DOHH2 (cell line): ENCODE results near the gene RPS6KB2.

ENCODE experiments used
- EZH2phosphoT487 ChIP-seq: fragments of 200-600 bp; sonication (generic); IDR thresholded peaks from 2 replicates; pipeline ENCODE4 v1.6.1; 2017; ENCODE audit warnings: borderline replicate concordance, mild to moderate bottlenecking, antibody characterized with exemption, low read length, moderate library complexity, mixed read lengths
- TF ChIP-seq, protein P1 (sequence below): fragments of 200-600 bp; sonication (generic); IDR thresholded peaks from one replicate; pipeline ENCODE4 v1.5.1; 2014; ENCODE audit warnings: antibody characterized with exemption, mild to moderate bottlenecking, low read depth, low read length; ENCODE audit not compliant: poor library complexity, severe bottlenecking

DNA sequence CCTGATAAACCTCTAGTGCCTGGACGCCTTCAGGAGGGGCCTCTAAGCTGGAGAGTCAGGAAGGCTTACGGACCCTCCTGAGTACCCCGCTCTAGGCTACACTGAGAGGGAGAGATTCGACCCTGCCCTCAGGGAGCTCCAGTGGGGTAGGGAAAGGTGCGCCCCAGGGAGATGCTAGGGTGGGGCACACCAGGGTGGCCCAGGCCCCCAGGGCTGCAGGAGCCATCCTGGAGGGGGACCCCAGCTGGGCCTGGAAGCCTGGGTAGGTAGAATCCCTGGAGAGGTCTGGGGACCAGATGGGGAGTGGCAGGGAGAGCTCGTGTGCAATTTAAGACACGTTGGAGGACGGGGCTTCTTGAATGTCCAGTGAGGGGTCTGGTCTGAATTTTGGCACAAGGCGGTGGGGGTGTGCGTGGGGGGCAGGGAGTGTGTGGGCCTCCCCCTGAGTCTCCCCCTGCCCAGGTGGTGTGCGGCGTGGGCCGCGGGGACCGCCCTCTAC lies 8.1 kb upstream of the RPS6KB2 start:
- TF ChIP-seq, protein P1, sequence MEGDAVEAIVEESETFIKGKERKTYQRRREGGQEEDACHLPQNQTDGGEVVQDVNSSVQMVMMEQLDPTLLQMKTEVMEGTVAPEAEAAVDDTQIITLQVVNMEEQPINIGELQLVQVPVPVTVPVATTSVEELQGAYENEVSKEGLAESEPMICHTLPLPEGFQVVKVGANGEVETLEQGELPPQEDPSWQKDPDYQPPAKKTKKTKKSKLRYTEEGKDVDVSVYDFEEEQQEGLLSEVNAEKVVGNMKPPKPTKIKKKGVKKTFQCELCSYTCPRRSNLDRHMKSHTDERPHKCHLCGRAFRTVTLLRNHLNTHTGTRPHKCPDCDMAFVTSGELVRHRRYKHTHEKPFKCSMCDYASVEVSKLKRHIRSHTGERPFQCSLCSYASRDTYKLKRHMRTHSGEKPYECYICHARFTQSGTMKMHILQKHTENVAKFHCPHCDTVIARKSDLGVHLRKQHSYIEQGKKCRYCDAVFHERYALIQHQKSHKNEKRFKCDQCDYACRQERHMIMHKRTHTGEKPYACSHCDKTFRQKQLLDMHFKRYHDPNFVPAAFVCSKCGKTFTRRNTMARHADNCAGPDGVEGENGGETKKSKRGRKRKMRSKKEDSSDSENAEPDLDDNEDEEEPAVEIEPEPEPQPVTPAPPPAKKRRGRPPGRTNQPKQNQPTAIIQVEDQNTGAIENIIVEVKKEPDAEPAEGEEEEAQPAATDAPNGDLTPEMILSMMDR, result no peak
- no peak for TF ChIP-seq EZH2phosphoT487
